ENCODE data around the gene SLC12A2. TPM values are rescaled to one million over a fixed set of nuclear protein-coding genes. Genes with fewer than 3 reads are reported as not detected.

SLC12A2 gene
- polyA plus RNA-seq, 5 donors = 40.8 to 83.6 (median 67.7) TPM

DNA sequence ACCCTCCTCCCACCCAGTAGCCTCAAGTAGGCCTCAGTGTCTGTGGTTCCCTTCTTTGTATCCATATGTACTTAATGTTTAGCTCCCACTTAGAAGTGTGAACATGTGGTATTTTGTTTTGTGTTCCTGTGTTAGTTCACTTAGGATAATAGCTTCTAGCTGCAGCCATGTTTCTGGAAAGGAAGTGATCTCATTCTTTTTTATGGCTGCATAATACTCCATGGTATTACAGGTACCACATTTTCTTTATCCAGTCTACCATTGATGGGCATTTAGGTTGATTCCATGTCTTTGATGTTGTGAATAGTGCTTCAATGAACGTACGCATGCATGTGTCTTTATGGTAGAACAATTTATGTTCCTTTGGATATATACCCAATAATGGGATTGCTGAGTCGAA lies 74.8 kb downstream of the SLC12A2 start:
- no peak for DNase-seq

DNA sequence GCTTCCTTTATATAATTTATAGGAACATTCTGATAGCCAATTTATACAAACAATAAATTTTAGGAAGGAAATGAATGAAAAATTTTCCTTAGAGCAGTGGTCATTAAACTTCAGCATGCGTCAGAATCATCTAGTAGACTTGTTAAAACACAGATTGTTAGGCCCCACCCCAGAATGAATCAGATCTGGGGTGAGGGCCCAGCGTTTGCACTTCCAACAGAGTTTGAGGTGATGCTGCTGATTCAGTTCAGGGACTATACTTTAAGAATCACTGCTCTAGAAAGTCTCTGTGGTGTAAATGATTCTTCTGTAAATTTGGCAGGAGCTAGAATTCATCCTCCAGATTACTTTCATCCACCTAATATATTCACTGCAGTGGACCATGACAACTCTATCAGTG lies 80.4 kb downstream of the SLC12A2 start:
- DNase-seq = no peak

DNA sequence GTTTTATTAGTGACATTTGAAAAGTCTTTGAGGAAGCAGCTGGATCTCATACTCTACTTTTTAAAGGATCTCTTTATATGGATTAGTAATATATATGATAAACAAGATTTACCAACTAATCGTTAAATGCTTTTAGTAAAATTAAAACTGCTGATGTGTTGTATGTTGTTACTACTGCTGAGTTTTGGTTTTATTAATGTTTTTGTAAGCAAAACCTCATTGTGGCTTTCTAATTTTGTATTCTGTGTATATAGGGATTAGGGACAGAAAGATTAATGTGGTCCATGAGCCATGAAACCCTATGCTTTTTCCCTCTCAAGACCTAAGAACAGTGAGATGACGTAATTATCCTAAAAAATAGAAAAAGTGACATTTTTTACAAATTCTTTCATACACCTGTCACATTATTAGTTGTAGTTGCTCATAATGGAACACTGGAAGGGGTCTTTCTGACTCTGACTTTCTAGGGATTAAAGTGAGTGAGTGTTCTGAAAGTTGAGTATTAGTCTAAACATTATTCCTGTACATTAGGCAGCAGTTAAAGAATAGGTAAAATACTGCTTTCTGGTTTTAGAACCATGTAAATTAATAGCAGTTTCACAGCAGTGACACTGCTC lies 85.9 kb downstream of the SLC12A2 start:
- DNase-seq = no peak

GRCh38 chr5:128172102-128172501 lies 88.5 kb downstream of the SLC12A2 start:
- no peak for DNase-seq

DNA sequence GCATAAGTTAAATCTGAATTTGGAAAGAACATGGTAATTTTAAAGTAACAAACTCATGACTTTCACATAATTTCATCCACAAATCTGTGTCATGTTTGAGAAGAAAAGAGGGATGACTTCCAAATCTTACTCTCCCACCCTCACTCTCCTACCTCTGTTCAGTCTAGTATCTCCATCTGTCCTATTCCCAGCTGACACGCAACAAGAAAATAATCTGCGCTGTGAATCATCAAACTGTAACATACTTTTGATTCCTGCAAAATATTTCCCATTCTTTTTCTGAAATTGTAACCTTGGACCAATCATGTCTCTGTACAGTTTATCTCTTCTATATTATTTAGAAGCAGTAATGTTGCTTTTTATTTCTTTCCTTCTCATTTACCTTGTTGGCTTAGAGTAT lies 91.4 kb downstream of the SLC12A2 start:
- no peak for DNase-seq

GRCh38 chr5:128192368-128192767 lies 108.8 kb downstream of the SLC12A2 start:
- DNase-seq = no peak

- DNase-seq = no peak
These were observed 110.3 kb downstream of the SLC12A2 start for GRCh38 chr5:128193665-128194390.

DNA sequence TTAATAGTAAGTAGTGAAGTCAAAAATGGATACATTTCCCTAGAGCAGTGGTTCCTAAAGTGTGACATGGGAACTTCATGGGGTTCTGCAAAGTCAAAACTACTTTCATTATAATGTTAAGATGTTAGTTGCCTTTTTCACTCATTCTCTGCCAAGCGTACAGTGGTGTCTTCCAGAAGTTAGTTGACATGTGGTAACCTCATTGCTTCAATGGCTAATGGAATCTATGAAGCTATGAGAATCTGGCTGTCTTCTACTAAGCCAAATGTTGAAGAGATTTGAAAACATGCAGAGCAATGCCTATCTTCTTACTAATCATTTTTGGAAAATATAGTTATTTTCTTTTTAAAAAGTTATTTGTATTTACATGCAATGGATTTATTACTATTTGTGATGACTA lies 111.8 kb downstream of the SLC12A2 start:
- DNase-seq = no peak

DNA sequence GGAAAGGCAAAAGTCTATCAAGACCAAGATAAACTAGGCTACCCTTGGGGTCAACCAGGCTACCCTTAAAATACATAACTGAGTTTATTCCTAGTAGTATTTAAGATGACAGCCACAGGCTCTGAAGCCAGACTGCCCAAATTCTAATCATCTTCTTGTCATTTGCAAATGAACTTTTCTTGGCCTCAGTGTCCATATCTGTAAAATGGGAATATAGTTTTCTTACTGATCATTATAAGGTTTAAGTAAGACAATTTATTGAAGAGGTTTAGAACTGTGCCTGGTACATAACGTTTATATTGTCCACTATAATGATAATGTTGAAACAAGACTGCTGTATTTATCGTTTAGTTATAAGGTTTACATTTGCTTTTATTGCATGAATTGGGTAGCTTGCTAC lies 112.5 kb downstream of the SLC12A2 start:
- DNase-seq = no peak

DNA sequence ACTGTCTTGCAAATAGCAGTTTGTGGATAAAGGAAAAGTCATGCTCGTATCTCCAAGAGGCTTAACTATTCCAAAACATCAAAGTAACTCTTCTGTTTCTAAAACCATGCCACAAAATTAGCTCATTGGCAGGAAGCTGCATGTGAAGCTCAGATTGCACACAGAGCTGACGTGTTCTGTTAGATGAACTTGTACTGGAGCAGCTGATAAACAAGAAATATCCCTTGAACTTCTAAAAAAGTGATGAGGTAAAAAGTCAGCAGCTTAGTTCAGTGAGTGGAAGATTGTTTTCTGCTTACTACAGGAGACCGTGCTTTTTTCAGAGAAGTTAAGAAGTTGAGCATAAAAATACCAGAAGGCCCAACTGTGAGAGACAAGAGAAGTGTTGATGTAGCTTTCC lies 113.2 kb downstream of the SLC12A2 start:
- no peak for DNase-seq

GRCh38 chr5:128197896-128198522 lies 114.4 kb downstream of the SLC12A2 start:
- no peak for DNase-seq

DNA sequence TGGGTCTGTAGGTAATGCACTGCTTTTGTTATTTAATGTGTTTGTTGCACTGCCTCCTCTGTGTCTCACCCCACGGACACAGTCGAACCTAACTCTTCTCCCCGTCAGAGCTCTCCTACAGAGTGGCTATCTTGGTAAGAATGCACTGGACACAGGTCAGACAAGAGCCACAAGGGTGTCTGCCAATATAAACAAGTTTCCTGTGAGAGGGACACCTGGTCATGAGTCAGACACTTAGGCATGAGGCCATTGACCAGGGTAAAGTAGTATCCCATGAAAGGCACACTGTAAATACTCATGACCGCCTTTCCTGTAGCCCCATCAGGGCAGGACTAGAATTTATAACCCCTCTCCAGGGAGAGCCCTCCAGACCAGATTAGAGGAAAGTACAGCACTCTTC lies 115.5 kb downstream of the SLC12A2 start:
- DNase-seq = no peak

DNA sequence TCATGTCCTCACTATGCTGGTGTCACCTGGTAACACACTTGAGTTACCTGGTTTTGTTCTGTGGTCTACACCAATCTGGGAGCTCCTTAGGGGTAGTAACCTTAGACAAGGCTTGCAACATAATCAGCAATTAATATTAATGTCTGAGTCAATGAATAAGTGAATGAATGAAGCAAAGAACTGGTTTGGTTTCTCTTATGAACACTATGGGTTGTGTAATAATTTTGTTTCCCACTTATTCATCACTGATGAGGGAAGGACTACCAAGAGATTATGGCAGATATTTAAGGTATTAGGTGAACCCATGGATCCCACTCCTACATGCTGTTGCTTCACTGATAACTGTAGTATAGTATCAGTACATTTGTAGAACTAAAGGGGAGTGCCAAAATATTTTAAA lies 116.0 kb downstream of the SLC12A2 start:
- DNase-seq = no peak

DNA sequence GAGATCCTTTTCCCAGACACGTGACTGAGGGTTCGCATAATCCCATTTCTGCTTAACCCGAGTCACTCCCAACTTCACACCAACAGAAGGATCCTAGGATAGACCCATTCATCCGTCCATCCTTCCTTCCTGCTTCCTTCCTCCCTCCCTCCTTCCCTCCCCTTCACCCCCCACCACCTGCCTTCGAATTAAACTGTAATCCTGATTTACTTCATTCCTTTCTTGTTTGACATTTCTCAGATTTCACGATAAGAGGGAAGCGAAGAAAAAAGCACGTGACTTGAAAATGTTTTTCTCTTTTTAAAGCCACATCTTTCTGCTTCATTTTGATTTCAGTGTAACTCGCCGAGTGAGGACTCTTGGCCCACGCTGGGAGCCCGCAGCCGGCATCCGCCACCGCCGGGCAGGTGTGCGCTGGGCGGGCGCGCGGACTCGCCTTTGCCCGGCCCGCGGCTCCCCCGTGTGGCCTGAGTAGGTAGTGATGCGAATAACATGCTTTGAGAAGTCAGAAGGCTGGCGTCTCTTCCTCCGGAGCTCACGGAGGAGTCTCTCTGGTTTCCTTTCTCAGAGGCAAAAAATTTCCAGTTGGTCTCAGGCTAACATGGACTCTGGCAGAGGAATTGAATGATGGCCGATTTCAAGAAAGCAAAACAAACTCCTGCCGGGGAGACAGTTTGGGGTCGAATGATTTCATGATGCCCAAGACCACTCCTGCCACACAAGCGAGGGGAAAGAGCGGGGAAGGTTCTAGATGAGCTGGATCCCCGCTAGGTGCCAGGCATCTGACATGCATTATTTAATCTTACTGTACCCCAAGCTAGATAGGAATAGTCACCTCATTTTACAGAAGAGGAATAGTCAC lies 117.7 kb downstream of the SLC12A2 start:
- peak; percentile 68 to 72 for DNase-seq

DNA sequence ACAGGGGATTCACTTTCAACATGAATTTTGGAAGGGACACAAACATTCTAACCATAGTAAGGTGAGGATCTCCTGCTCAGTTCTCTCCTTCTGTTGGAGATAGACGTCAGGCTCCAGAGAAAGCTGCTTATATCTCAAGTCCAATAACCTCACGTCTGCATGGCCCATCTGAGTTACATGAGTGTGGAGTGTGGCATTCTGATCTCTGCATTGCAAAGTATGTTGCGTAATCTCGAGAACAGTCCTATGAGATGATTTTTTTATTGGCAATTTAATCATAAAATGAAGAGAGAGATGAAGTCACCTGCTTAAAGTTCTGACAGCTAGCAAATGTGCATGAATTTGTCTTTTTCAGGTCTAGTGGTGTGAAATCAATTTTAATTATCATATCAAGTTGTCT lies 118.8 kb downstream of the SLC12A2 start:
- no peak for DNase-seq

GRCh38 chr5:128208436-128208835 lies 124.9 kb downstream of the SLC12A2 start:
- DNase-seq = no peak

GRCh38 chr5:128212191-128212806 lies 128.7 kb downstream of the SLC12A2 start:
- no peak for DNase-seq

GRCh38 chr5:128213340-128213739 lies 129.8 kb downstream of the SLC12A2 start:
- peak; percentile 49 to 71 for DNase-seq

- no peak for DNase-seq
These were observed 130.3 kb downstream of the SLC12A2 start for GRCh38 chr5:128213833-128214232.

DNA sequence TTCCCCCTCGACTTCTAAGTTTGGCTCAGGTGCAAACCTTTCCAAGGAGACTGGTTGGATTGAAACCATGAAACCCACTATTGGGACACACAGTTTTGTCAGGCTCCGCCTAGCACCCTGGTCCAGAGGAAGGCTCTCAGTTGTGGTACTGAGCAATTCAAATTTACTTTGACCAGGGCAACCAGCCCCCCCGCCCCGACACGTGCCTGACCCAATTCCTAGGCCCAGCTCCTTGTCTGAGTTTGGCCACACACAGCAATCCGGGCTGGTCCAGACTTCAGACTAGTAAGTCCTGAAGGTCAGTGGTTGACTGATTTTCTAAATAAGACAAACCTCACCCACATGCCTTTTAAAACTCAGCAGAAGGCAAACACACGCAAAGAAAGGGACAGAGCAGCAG lies 132.7 kb downstream of the SLC12A2 start:
- no peak for DNase-seq

GRCh38 chr5:128216860-128217531 lies 133.4 kb downstream of the SLC12A2 start:
- no peak for DNase-seq
